Esophagus muscularis mucosa (tissue), 4 donors: Measurements from ENCODE around the gene NXPH3. TPM values are rescaled to one million over a fixed set of nuclear protein-coding genes. Genes with fewer than 3 reads are reported as not detected.
A peak's percentile ranks its signal among the peaks of the same experiment; 100 is the strongest.

Experiments
- DNase-seq: peaks from one replicate; pipeline ENCODE4 v3.0.0-alpha.2; 2017; ENCODE audit errors: extremely low spot score
- H3K27ac ChIP-seq, 4 donors: fragments of 200-600 bp; sonication (generic); replicated peaks in 1 of 4; 1 replicate in 3 of 4; 2 replicates in 1 of 4; pipeline ENCODE4 v1.5.1; 2016 to 2019; ENCODE audit warnings: mild to moderate bottlenecking in 1 of 4
- H3K27me3 ChIP-seq, 4 donors: fragments of 200-600 bp; sonication (generic); one replicate each; pipeline versions ENCODE4 v1.5.1 to v1.6.0; 2016 to 2019
- H3K36me3 ChIP-seq, 4 donors: fragments of 200-600 bp; sonication (generic); one replicate each; pipeline ENCODE4 v1.5.1; 2016 to 2019
- H3K4me1 ChIP-seq, 4 donors: fragments of 200-600 bp; sonication (generic); one replicate each; pipeline ENCODE4 v1.5.1; 2016 to 2019
- H3K4me3 ChIP-seq, 4 donors: fragments of 200-600 bp; sonication (generic); 1 replicate in 2 of 4; 2 replicates in 2 of 4; pipeline ENCODE4 v1.5.1; 2016 to 2019; ENCODE audit warnings: mild to moderate bottlenecking in 4 of 4, moderate library complexity in 1 of 4
- H3K9me3 ChIP-seq, 4 donors: fragments of 200-600 bp; sonication (generic); 1 replicate in 3 of 4; 2 replicates in 1 of 4; pipeline ENCODE4 v1.5.1; 2016 to 2019
- CTCF ChIP-seq, 3 experiments: fragments of 200-600 bp in 2 of 3; fragments of 450-650 bp in 1 of 3; sonication (generic) in 2 of 3; IDR thresholded peaks; one replicate each; pipeline ENCODE4 v1.5.1; 2017 to 2019; ENCODE audit warnings: antibody characterized with exemption in 3 of 3, mild to moderate bottlenecking in 2 of 3, moderate library complexity in 1 of 3
- EP300 ChIP-seq: sonication (generic); formaldehyde crosslinking; IDR thresholded peaks from one replicate; pipeline ENCODE4 v1.6.1; 2017; ENCODE audit warnings: antibody characterized with exemption
- POLR2A ChIP-seq: fragments of 450-650 bp; IDR thresholded peaks from one replicate; pipeline ENCODE4 v1.6.1; 2017; ENCODE audit warnings: antibody characterized with exemption, moderate library complexity, mild to moderate bottlenecking, low read depth
- POLR2AphosphoS5 ChIP-seq, 2 donors: sonication (generic); formaldehyde crosslinking; IDR thresholded peaks; one replicate each; pipeline ENCODE4 v1.6.1; 2017; ENCODE audit warnings: antibody characterized with exemption in 2 of 2
- WGBS: methylation state at CpG from one replicate; pipeline ENCODE4 v1.1.5; 2018; 5-methylcytosine and 5-hydroxymethylcytosine counted together
- intact Hi-C: fragments of 100-400 bp; cut with DNase I; formaldehyde crosslinking; loops from one replicate; pipeline ENCODE4 v1.15.1; 2023
- total RNA-seq, 4 donors: library from RNA; depleted of rRNA; stranded (reverse); fragments of >200 nt; gene quantifications; one replicate each; pipeline versions ENCODE4 v1.1.0 to v1.2.1, GENCODE V29; 2016

The NXPH3 gene
- total RNA-seq, 4 donors from 2014 or later, result 12.6 to 37.8 (median 21.2) TPM

DNA sequence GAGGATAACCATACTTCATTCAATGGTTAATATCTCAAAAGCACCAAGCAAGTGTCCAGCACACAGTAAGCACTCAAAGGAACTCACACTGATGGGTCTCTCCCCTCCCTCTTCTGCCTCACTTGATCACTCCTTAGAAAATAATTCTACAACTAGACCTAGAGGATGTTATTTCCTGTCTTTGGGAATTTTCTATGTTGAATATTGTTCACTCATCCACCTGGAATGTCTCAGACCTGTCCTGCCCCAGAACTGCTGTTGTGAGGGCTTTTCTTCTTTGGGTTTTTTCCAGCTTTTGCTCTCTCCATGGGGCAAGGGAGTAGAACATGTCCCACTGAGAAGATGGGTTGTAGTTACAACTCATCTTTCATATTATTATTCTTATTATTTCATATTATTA lies 25.3 kb downstream of the NXPH3 start:
- peak overlapping the region in 3 of 4 donors; percentile 22 to 67 (median 41) for H3K27ac ChIP-seq
- peaks cover 41 to 99% (median 90%) of the 10 kb centered on the region in 4 donors for H3K36me3 ChIP-seq
- intact Hi-C loops, result no loop called here
- no peak overlapping the region for H3K4me3 ChIP-seq
- H3K4me1 ChIP-seq, result peaks cover 25 to 67% (median 52%) of the 10 kb centered on the region in 4 donors
- TF ChIP-seq POLR2A (no peak), EP300 (no peak), POLR2AphosphoS5 (IDR thresholded peaks at IDR 0.05) (no peak), CTCF (IDR thresholded peaks at IDR 0.05) (no peak)
- DNase-seq, result no peak
- H3K27me3 ChIP-seq, result no peaks in the 10 kb centered on the region
- H3K9me3 ChIP-seq, result no peaks in the 10 kb centered on the region

GRCh38 chr17:49602783-49603182 lies 27.1 kb downstream of the NXPH3 start:
- Histone ChIP-seq H3K36me3 (peaks cover 43 to 99% (median 91%) of the 10 kb centered on the region in 4 donors), H3K27ac (peak overlapping the region; percentile 43 to 67 (median 50))

GRCh38 chr17:49603238-49603637 lies 27.6 kb downstream of the NXPH3 start:
- no peaks in the 10 kb centered on the region for H3K9me3 ChIP-seq
- TF ChIP-seq POLR2A (no peak), POLR2AphosphoS5 (IDR thresholded peaks at IDR 0.05) (no peak), EP300 (no peak), CTCF (IDR thresholded peaks at IDR 0.05) (no peak)
- peak overlapping the region; percentile 43 to 67 (median 50) for H3K27ac ChIP-seq
- intact Hi-C loops, result no loop called here
- peaks cover 43 to 99% (median 93%) of the 10 kb centered on the region in 4 donors for H3K36me3 ChIP-seq
- H3K27me3 ChIP-seq, result no peaks in the 10 kb centered on the region
- H3K4me3 ChIP-seq, result no peak overlapping the region
- 40% methylated on average over 3 of the region's 3 CpGs for WGBS
- DNase-seq, result no peak
- H3K4me1 ChIP-seq, result peaks cover 15 to 51% (median 38%) of the 10 kb centered on the region in 4 donors

More at GRCh38 chr17:49602783-49603182, 27.1 kb downstream of the NXPH3 start:
- no peak overlapping the region for H3K4me3 ChIP-seq
- no peaks in the 10 kb centered on the region for H3K27me3 ChIP-seq
- TF ChIP-seq CTCF (IDR thresholded peaks at IDR 0.05), result no peak
- H3K4me1 ChIP-seq, result peaks cover 20 to 56% (median 42%) of the 10 kb centered on the region in 4 donors
- DNase-seq, result no peak
- no peaks in the 10 kb centered on the region for H3K9me3 ChIP-seq
- intact Hi-C loops, result no loop called here

DNA sequence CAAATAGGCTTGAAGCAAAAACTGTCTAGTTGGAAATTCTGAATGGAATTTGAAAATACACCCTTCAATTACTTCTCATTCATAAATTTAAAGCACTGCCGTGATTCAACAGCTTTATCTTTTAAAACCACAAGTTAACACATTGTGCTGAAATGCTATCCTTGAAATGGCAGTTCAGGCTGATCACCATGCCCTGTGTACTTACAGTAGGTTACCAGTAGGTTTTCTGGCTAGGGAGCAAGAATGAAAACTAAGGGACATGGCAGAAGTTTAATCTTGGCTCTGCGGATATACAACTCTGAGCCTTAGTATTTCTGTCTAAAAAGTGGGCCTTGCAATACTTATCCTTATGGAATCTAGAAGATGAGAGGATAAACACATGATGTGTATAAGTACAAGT lies 28.0 kb downstream of the NXPH3 start:
- H3K27ac ChIP-seq, result peak overlapping the region; percentile 3 to 67 (median 50)
- peaks cover 45 to 99% (median 93%) of the 10 kb centered on the region in 4 donors for H3K36me3 ChIP-seq
- no peak overlapping the region for H3K4me3 ChIP-seq
- DNase-seq, result no peak
- 54% methylated on average over 2 of the region's 2 CpGs for WGBS
- H3K27me3 ChIP-seq, result no peaks in the 10 kb centered on the region
- H3K9me3 ChIP-seq, result no peaks in the 10 kb centered on the region
- TF ChIP-seq POLR2AphosphoS5 (IDR thresholded peaks at IDR 0.05) (no peak), EP300 (no peak), POLR2A (no peak), CTCF (IDR thresholded peaks at IDR 0.05) (peak in 2 of 3 experiments; percentile 11 to 33)
- intact Hi-C loops, result no loop called here
- H3K4me1 ChIP-seq, result peaks cover 11 to 46% (median 33%) of the 10 kb centered on the region in 4 donors

DNA sequence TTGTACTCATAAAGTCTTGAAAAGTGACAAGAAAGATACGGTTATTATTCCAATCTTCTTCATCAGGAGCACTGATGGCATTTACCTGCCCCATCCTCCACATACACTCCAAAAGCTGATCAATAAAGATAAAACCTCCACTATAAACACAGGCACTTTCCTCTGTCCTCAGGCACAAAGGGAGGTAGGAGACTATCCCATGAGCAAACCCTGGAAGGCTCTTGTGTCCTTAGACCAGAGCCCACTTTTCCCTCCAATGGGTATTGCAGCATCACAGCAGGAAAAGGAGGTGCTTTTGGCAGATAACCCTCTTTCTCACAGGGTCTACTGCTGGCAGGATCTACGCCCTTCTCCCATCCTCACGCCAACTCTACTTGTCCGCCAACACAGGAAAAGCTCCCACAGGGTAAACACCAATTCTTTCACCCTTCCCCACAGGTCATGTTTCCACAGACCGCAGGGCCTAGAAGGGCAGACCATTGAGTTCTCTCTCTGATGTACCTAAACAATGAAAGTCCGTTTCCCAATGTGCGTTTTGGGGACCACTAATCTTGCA lies 28.7 kb downstream of the NXPH3 start:
- TF ChIP-seq POLR2A, result no peak
- no peak for TF ChIP-seq POLR2AphosphoS5 (IDR thresholded peaks at IDR 0.05)
- no peak for TF ChIP-seq CTCF (IDR thresholded peaks at IDR 0.05)
- intact Hi-C loops, result no loop called here
- no peaks in the 10 kb centered on the region for H3K9me3 ChIP-seq
- H3K27ac ChIP-seq, result peak overlapping the region; percentile 3 to 67 (median 44)
- no peaks in the 10 kb centered on the region for H3K27me3 ChIP-seq
- no peak overlapping the region for H3K4me3 ChIP-seq
- peaks cover 11 to 42% (median 27%) of the 10 kb centered on the region in 4 donors for H3K4me1 ChIP-seq
- peaks cover 46 to 99% (median 93%) of the 10 kb centered on the region in 4 donors for H3K36me3 ChIP-seq
- WGBS, result 87% methylated on average over 7 of the region's 7 CpGs
- DNase-seq, result no peak
